ENCODE data around the gene IMMT. TPM values are rescaled to one million over a fixed set of nuclear protein-coding genes. Genes with fewer than 3 reads are reported as not detected.

The IMMT gene
- total and polyA plus RNA-seq, 2 experiments from 2014 or later: 107 to 196 TPM

DNA sequence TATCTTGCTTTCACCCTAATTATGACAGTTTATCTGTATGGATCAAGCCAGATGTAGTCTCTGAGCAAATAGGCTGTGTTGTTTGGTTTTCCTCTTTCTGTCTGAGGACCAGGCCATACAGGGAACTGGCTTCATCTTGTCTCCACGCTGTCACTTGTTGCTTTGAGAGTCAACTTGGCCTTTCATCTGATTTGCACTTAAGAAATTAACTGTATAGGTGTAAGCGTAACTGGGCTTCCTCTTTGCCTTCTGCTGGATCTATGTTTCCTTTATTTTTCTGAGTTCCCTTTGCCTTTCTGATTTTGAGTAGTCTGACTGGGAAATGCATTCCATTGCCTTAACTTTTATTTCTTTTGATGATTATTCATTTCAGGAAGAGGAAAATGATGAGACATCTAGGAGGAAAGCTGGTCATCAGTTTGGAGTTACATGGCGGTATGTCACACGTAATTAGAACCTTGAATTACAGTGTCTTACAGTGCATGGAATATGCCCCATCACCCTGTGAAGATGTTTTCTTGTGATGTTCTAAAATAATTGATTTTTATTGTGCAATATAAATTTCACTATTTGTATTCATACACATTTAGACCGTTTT is 71.8 kb downstream of the IMMT start:
- H3K27me3 ChIP-seq: no peaks in the 10 kb centered on the region

GRCh38 chr2:86118130-86118529 is 77.1 kb downstream of the IMMT start:
- no peak for DNase-seq (ENCODE audit: low read depth in 1 of 2, low spot score in 1 of 2)
- peaks cover 79% of the 10 kb centered on the region for H3K36me3 ChIP-seq
- H3K9me3 ChIP-seq (ENCODE audit: low read depth): no peaks in the 10 kb centered on the region
- TF ChIP-seq, protein P1, sequence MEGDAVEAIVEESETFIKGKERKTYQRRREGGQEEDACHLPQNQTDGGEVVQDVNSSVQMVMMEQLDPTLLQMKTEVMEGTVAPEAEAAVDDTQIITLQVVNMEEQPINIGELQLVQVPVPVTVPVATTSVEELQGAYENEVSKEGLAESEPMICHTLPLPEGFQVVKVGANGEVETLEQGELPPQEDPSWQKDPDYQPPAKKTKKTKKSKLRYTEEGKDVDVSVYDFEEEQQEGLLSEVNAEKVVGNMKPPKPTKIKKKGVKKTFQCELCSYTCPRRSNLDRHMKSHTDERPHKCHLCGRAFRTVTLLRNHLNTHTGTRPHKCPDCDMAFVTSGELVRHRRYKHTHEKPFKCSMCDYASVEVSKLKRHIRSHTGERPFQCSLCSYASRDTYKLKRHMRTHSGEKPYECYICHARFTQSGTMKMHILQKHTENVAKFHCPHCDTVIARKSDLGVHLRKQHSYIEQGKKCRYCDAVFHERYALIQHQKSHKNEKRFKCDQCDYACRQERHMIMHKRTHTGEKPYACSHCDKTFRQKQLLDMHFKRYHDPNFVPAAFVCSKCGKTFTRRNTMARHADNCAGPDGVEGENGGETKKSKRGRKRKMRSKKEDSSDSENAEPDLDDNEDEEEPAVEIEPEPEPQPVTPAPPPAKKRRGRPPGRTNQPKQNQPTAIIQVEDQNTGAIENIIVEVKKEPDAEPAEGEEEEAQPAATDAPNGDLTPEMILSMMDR (IDR thresholded peaks at IDR 0.05; ENCODE audit: low read depth, low read length): no peak
- H3K27ac ChIP-seq: no peak overlapping the region
- H3K27me3 ChIP-seq: no peaks in the 10 kb centered on the region
- peaks cover 19% of the 10 kb centered on the region for H3K4me1 ChIP-seq (ENCODE audit: low read depth)
- no peak overlapping the region for H3K4me3 ChIP-seq

More for the DNA sequence above, 71.8 kb downstream of the IMMT start:
- Histone ChIP-seq H3K9me3 (ENCODE audit: low read depth) (no peaks in the 10 kb centered on the region), H3K4me3 (no peak overlapping the region), H3K4me1 (ENCODE audit: low read depth) (no peaks in the 10 kb centered on the region), H3K36me3 (peaks cover 91% of the 10 kb centered on the region), H3K27ac (no peak overlapping the region)
- DNase-seq (ENCODE audit: low read depth in 1 of 2, low spot score in 1 of 2): no peak
- TF ChIP-seq, protein P1 (IDR thresholded peaks at IDR 0.05; ENCODE audit: low read depth, low read length): no peak

DNA sequence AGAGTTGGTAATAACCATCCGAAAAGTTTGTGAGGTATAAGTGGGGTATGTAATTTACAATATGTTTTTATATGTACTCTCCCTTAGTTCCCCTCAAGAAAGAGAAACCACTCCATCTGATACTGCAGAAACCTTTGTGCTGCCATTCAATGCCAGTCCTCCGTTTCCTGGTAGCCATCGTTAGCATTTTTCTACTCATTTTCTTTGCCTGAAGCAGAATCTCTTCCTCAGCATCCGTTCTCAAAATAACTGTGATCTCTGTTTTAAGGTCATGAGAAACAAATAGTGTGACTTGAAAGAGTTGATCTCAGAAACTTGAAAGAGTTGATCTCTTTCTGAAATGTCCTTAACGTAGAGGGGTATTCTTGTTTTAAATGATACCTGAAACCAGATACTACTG is 88.2 kb downstream of the IMMT start:
- Histone ChIP-seq H3K9me3 (ENCODE audit: low read depth) (no peaks in the 10 kb centered on the region), H3K27ac (no peak overlapping the region)
- TF ChIP-seq, protein P1 (IDR thresholded peaks at IDR 0.05; ENCODE audit: low read depth, low read length): no peak

DNA sequence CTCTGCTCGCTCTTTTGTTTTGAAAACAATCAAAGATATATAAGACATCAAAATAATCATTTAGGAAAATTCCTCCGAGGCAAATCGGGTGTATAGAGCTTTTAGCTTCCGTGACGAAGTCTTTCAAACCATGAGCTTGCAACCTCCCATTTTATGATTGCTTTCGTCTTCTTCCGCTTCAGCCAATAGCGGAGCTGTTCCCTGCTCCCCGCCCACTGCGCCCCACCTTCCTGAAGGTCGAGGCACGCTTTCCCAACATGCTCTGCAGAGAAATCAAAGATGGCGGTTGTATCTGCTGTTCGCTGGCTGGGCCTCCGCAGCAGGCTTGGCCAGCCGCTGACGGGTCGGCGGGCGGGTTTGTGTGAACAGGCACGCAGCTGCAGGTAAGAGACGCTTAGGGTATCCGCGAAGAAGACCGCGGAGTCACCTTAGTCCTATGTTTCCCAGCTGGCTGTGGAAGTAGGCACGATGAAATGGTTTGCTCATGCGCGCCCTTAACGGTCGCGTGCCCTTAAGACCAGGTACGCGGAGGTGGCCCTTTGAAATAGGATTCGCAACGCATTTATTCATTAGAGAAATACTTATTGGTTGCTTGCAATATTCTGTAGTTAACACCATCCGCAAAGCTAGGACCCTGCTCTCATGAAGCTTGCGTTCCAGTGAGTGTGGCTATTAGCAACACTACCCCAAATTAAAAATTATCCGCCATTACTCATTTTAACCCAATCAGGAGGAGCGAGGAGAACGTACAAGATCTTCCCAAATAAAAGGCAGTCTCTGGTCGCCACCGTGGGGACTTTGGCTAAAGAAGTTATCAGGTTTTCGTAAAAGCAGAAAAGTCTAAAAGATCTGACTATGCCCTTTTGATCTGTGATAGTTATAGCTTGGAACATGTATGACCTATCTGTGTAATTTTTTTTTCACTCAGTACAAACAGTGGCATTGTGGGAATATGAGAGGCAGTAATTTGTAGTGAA is 89.0 kb downstream of the IMMT start, which contains the start of gene PTCD3:
Gene PTCD3, plus strand, starts transcription at position 267 of the 977 bp plus-strand sequence. Its CDS starts 13 bp downstream, at position 280.
- Histone ChIP-seq H3K27ac (peak within 1 kb of the TSS; percentile 93), H3K36me3 (peaks cover 14% of the 10 kb centered on the region), H3K9me3 (ENCODE audit: low read depth) (no peaks in the 10 kb centered on the region), H3K27me3 (no peaks in the 10 kb centered on the region), H3K4me3 (peak within 1 kb of the TSS; percentile 65), H3K4me1 (ENCODE audit: low read depth) (peaks cover 10% of the 10 kb centered on the region)
- TF ChIP-seq, protein P1 (IDR thresholded peaks at IDR 0.05; ENCODE audit: low read depth, low read length): no peak
- peak; percentile 97 for DNase-seq (ENCODE audit: low read depth in 1 of 2, low spot score in 1 of 2)

More for the DNA sequence above, 88.2 kb downstream of the IMMT start:
- H3K27me3 ChIP-seq: no peaks in the 10 kb centered on the region
- peaks cover 14% of the 10 kb centered on the region for H3K36me3 ChIP-seq
- DNase-seq (ENCODE audit: low read depth in 1 of 2, low spot score in 1 of 2): no peak
- peak overlapping the region; percentile 65 for H3K4me3 ChIP-seq
- peaks cover 10% of the 10 kb centered on the region for H3K4me1 ChIP-seq (ENCODE audit: low read depth)

DNA sequence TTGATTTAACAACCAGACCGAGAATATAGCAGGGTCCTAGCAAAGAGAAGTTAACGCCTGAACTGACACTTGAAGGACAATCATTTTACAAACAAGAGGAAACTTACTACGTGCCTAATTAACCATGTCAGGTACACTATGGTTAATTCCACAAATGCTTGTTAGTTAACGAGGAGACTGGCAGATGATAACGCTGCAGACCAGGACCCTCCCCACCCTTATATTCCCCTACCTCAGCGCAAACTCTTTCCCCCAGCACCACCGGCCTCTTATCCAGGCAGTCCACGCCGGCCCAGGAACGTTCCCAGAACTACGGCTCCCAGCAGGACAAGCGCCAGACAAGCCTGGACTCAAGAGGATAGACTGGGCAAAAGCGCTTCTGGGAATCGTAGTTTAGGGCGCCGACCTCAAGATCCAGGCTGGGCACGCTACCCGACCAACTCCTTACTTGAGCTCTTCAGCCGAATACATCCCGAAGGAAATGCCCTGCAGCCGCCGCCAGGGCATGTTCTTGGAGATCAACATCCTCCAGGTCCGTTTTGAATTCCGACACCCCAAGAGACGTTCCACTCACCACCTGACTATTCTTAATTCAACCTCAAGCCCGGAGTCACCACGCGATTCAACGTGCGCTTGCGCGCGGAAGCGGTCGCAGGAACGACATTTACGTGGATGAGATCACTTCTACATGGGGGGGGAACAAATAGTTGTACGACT is 89.9 kb downstream of the IMMT start, which contains the start of gene POLR1A:
Gene POLR1A, minus strand, starts transcription at position 635 of the 717 bp plus-strand sequence. Its CDS starts 110 bp downstream, at position 525.
- no peaks in the 10 kb centered on the region for H3K9me3 ChIP-seq (ENCODE audit: low read depth)
- H3K36me3 ChIP-seq: peaks cover 11% of the 10 kb centered on the region
- peak within 1 kb of the TSS; percentile 65 for H3K4me3 ChIP-seq
- no peaks in the 10 kb centered on the region for H3K27me3 ChIP-seq
- H3K4me1 ChIP-seq (ENCODE audit: low read depth): peaks cover 10% of the 10 kb centered on the region
- TF ChIP-seq, protein P1 (IDR thresholded peaks at IDR 0.05; ENCODE audit: low read depth, low read length): peak; percentile 4
- H3K27ac ChIP-seq: peak within 1 kb of the TSS; percentile 93
- peak; percentile 95 to 96 for DNase-seq (ENCODE audit: low read depth in 1 of 2, low spot score in 1 of 2)

Measured in cardiac muscle cell (in vitro differentiated cells and primary cell).